ENCODE results near the gene SHISA8.

The SHISA8 gene

DNA sequence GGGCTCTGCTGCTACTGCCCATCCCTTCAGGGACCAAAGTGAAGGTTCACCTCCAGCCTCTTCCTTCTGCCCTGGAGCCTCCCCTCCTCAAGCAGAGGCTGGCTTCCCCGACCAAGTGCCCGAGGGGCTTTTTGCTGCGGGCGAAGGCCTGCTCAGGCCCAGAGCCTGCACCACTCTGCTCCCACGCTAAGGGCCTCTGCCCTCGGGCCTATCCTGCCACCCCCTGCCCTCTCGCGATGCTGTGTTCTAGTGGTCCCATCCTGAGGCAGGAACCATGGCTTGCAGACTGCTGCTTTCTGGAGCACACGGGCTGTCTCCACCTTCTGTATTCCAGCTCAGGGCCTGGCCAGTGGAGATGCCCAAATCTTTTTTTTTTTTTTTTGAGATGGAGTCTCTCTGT is 20.6 kb upstream of the SHISA8 start (continued):
- TF ChIP-seq, protein P1, sequence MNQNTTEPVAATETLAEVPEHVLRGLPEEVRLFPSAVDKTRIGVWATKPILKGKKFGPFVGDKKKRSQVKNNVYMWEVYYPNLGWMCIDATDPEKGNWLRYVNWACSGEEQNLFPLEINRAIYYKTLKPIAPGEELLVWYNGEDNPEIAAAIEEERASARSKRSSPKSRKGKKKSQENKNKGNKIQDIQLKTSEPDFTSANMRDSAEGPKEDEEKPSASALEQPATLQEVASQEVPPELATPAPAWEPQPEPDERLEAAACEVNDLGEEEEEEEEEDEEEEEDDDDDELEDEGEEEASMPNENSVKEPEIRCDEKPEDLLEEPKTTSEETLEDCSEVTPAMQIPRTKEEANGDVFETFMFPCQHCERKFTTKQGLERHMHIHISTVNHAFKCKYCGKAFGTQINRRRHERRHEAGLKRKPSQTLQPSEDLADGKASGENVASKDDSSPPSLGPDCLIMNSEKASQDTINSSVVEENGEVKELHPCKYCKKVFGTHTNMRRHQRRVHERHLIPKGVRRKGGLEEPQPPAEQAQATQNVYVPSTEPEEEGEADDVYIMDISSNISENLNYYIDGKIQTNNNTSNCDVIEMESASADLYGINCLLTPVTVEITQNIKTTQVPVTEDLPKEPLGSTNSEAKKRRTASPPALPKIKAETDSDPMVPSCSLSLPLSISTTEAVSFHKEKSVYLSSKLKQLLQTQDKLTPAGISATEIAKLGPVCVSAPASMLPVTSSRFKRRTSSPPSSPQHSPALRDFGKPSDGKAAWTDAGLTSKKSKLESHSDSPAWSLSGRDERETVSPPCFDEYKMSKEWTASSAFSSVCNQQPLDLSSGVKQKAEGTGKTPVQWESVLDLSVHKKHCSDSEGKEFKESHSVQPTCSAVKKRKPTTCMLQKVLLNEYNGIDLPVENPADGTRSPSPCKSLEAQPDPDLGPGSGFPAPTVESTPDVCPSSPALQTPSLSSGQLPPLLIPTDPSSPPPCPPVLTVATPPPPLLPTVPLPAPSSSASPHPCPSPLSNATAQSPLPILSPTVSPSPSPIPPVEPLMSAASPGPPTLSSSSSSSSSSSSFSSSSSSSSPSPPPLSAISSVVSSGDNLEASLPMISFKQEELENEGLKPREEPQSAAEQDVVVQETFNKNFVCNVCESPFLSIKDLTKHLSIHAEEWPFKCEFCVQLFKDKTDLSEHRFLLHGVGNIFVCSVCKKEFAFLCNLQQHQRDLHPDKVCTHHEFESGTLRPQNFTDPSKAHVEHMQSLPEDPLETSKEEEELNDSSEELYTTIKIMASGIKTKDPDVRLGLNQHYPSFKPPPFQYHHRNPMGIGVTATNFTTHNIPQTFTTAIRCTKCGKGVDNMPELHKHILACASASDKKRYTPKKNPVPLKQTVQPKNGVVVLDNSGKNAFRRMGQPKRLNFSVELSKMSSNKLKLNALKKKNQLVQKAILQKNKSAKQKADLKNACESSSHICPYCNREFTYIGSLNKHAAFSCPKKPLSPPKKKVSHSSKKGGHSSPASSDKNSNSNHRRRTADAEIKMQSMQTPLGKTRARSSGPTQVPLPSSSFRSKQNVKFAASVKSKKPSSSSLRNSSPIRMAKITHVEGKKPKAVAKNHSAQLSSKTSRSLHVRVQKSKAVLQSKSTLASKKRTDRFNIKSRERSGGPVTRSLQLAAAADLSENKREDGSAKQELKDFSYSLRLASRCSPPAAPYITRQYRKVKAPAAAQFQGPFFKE (tag by site-specific recombination; IDR thresholded peaks at IDR 0.05; ENCODE audit: borderline replicate concordance): no peak
- no peak for TF ChIP-seq ZNF610 (tag by site-specific recombination; IDR thresholded peaks at IDR 0.05; ENCODE audit: borderline replicate concordance)

DNA sequence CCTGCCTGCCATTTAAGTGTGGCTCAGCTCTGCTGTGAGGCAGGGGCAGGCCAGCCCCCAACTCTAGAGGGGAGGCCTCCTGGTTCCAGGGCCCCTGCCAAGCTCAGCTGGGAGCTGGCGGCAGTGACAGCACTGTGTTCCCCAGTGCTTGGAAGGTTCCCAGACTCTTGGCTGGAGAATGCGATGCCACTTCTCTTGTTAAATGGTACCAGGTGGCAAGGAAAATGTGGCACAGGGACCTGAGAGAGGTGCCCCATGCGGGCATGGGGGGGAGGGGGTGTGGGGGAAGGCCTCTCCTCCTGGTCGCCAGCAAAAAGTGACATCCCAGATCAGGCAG is 20.1 kb upstream of the SHISA8 start:
- Histone ChIP-seq H3K27ac (ENCODE audit: extremely low read depth, low read depth, low read length) (0 out of 2 replicates have a peak overlapping the region, but pooled peaks have one; percentile 1), H3K9me3 (ENCODE audit: control insufficient read depth, insufficient read depth, low read depth, low read length) (no peaks in the 10 kb centered on the region), H3K4me3 (ENCODE audit: low read depth, low read length) (no peak overlapping the region), H3K4me1 (ENCODE audit: control insufficient read depth, insufficient read depth, low read length) (no peaks in the 10 kb centered on the region), H3K36me3 (ENCODE audit: control insufficient read depth in 2 of 2, insufficient read depth in 1 of 2, low read length in 2 of 2) (peaks cover 27 to 73% of the 10 kb centered on the region in 2 experiments; a peak in 2 of 3 replicates)
- CTCF ChIA-PET: interaction anchor here (1.2 kb wide), 1 partner anchor 238 kb away, joined by 4 read pairs; no protein-coding TSS in a partner anchor
- peak; percentile 24; the same call in 1 of the 2 replicates for TF ChIP-seq GLIS2 (tag by site-specific recombination; IDR thresholded peaks at IDR 0.05)
- TF ChIP-seq, protein P2, sequence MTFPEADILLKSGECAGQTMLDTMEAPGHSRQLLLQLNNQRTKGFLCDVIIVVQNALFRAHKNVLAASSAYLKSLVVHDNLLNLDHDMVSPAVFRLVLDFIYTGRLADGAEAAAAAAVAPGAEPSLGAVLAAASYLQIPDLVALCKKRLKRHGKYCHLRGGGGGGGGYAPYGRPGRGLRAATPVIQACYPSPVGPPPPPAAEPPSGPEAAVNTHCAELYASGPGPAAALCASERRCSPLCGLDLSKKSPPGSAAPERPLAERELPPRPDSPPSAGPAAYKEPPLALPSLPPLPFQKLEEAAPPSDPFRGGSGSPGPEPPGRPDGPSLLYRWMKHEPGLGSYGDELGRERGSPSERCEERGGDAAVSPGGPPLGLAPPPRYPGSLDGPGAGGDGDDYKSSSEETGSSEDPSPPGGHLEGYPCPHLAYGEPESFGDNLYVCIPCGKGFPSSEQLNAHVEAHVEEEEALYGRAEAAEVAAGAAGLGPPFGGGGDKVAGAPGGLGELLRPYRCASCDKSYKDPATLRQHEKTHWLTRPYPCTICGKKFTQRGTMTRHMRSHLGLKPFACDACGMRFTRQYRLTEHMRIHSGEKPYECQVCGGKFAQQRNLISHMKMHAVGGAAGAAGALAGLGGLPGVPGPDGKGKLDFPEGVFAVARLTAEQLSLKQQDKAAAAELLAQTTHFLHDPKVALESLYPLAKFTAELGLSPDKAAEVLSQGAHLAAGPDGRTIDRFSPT (tag by site-specific recombination; IDR thresholded peaks at IDR 0.05): 0 out of 2 replicates have a peak, but pooled peaks have one; percentile 10
- no peak for TF ChIP-seq ZNF266 (tag by site-specific recombination; IDR thresholded peaks at IDR 0.05; ENCODE audit: low read depth)
- TF ChIP-seq GFI1B (tag by site-specific recombination; IDR thresholded peaks at IDR 0.05): no peak
- TF ChIP-seq, protein P3, sequence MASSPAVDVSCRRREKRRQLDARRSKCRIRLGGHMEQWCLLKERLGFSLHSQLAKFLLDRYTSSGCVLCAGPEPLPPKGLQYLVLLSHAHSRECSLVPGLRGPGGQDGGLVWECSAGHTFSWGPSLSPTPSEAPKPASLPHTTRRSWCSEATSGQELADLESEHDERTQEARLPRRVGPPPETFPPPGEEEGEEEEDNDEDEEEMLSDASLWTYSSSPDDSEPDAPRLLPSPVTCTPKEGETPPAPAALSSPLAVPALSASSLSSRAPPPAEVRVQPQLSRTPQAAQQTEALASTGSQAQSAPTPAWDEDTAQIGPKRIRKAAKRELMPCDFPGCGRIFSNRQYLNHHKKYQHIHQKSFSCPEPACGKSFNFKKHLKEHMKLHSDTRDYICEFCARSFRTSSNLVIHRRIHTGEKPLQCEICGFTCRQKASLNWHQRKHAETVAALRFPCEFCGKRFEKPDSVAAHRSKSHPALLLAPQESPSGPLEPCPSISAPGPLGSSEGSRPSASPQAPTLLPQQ (tag by site-specific recombination; IDR thresholded peaks at IDR 0.05): no peak
- TF ChIP-seq GLIS1 (tag by site-specific recombination; IDR thresholded peaks at IDR 0.05): 0 out of 2 replicates have a peak, but pooled peaks have one; percentile 5
- peak; percentile 50; the same call in 1 of the 2 replicates for TF ChIP-seq ZIC2 (tag by site-specific recombination; IDR thresholded peaks at IDR 0.05)
- POLR2A ChIA-PET: interaction anchor here (1.4 to 4.6 kb wide), 3 partner anchors 9 to 12 kb away, joined by 8 to 31 read pairs (median 8); partner anchors contain the start of gene CENPM

DNA sequence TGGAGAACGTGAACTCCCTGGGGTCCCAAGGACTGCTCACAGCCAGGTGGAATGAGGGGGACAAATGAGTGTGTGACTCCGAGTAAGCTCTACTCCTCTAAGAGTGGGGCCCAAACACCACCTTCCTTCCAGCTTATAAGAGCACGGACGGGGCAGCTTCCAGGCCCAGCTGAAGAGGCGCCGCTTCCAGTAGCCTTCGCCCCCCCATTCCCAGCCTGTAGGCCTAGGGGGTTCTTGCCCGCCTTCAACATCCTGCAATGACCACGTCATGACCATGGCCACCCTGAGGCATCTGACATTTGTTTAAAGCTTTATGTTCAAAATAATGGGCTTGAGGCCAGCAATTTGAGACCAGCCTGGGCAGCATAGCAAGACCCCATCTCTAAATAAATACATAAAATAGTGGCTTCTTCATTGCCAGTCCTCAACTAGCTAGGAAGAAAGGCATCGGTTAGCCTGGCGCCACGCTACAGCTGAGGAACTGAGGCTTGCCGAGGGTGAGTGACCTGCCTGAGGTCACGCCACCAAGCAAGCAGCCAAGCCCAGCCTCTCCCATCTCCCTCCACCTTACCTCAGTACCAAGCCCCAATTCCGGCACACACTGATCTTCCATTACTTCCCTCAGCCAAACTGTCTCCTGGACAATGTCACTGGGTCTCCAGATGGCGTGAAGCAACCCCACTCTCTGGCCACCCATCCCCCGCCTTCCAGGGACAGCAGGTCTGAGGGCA is 19.6 kb upstream of the SHISA8 start:
- TF ChIP-seq ZNF843 (tag by site-specific recombination; IDR thresholded peaks at IDR 0.05): no peak
- TF ChIP-seq ZNF792 (tag by site-specific recombination; IDR thresholded peaks at IDR 0.05): no peak
- no peak for TF ChIP-seq TCF7L2 (IDR thresholded peaks at IDR 0.05; ENCODE audit: borderline replicate concordance, low read depth, low read length)
- TF ChIP-seq, protein P4, sequence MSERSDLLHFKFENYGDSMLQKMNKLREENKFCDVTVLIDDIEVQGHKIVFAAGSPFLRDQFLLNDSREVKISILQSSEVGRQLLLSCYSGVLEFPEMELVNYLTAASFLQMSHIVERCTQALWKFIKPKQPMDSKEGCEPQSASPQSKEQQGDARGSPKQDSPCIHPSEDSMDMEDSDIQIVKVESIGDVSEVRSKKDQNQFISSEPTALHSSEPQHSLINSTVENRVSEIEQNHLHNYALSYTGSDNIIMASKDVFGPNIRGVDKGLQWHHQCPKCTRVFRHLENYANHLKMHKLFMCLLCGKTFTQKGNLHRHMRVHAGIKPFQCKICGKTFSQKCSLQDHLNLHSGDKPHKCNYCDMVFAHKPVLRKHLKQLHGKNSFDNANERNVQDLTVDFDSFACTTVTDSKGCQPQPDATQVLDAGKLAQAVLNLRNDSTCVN (tag by site-specific recombination; optimal IDR thresholded peaks at IDR 0.05): no peak
- no peak for TF ChIP-seq KLF8 (tag by site-specific recombination; IDR thresholded peaks at IDR 0.05)
- peak; percentile 100 for TF ChIP-seq ZNF121 (tag by site-specific recombination; IDR thresholded peaks at IDR 0.05)
- Histone ChIP-seq H3K27ac (ENCODE audit: extremely low read depth, low read depth, low read length) (0 out of 2 replicates have a peak overlapping the region, but pooled peaks have one; percentile 1), H3K9me3 (ENCODE audit: control insufficient read depth, insufficient read depth, low read depth, low read length) (no peaks in the 10 kb centered on the region), H3K36me3 (ENCODE audit: control insufficient read depth in 2 of 2, insufficient read depth in 1 of 2, low read length in 2 of 2) (peaks cover 23 to 70% of the 10 kb centered on the region in 2 experiments; a peak in 2 of 3 replicates), H3K4me3 (ENCODE audit: low read depth, low read length) (no peak overlapping the region), H3K4me1 (ENCODE audit: control insufficient read depth, insufficient read depth, low read length) (no peaks in the 10 kb centered on the region; the same call in 1 of the 2 replicates)
- POLR2A ChIA-PET: interaction anchor here (1.4 to 4.6 kb wide), 3 partner anchors 9 to 12 kb away, joined by 8 to 31 read pairs (median 8); partner anchors contain the start of gene CENPM
- CTCF ChIA-PET: interaction anchor here (1.2 kb wide), 1 partner anchor 237 kb away, joined by 4 read pairs; no protein-coding TSS in a partner anchor

Data from HEK293 (cell line).